ENCODE data around the gene ITPRIP. TPM values are rescaled to one million over a fixed set of nuclear protein-coding genes. Genes with fewer than 3 reads are reported as not detected.

The ITPRIP gene
- total RNA-seq, 2 donors from 2014 or later: 55.6 to 59.2 TPM

- DNase-seq (ENCODE audit: low spot score): no peak
Observed at GRCh38 chr10:104322416-104322782, 15.9 kb downstream of the ITPRIP start.

GRCh38 chr10:104321725-104322415 is 16.4 kb downstream of the ITPRIP start:
- H3K4me1 ChIP-seq (ENCODE audit: control insufficient read depth in 1 of 2, low read depth in 2 of 2): peaks cover 85 to 96% of the 10 kb centered on the region in 2 donors
- no peak for DNase-seq (ENCODE audit: low spot score)
- H3K4me3 ChIP-seq: no peak overlapping the region
- H3K27ac ChIP-seq: peak overlapping the region; percentile 36 to 46
- H3K9me3 ChIP-seq: no peaks in the 10 kb centered on the region
- H3K27me3 ChIP-seq (replicated peaks; ENCODE audit: insufficient read depth): no peaks in the 10 kb centered on the region
- ATAC-seq (ENCODE audit: insufficient number of reproducible peaks, low FRiP score, low read depth): no peak
- no peaks in the 10 kb centered on the region for H3K36me3 ChIP-seq
- TF ChIP-seq CTCF (IDR thresholded peaks at IDR 0.05): no peak

More at GRCh38 chr10:104322416-104322782, 15.9 kb downstream of the ITPRIP start:
- H3K27ac ChIP-seq: peak overlapping the region; percentile 15 to 36
- no peaks in the 10 kb centered on the region for H3K36me3 ChIP-seq
- H3K4me1 ChIP-seq (ENCODE audit: control insufficient read depth in 1 of 2, low read depth in 2 of 2): peaks cover 85 to 96% of the 10 kb centered on the region in 2 donors
- no peaks in the 10 kb centered on the region for H3K9me3 ChIP-seq
- ATAC-seq (ENCODE audit: insufficient number of reproducible peaks, low FRiP score, low read depth): no peak
- H3K4me3 ChIP-seq: no peak overlapping the region
- TF ChIP-seq CTCF (IDR thresholded peaks at IDR 0.05): no peak
- H3K27me3 ChIP-seq (replicated peaks; ENCODE audit: insufficient read depth): no peaks in the 10 kb centered on the region

GRCh38 chr10:104321226-104321625 is 17.0 kb downstream of the ITPRIP start:
- H3K36me3 ChIP-seq: no peaks in the 10 kb centered on the region
- no peak for DNase-seq (ENCODE audit: low spot score)
- no peaks in the 10 kb centered on the region for H3K27me3 ChIP-seq (replicated peaks; ENCODE audit: insufficient read depth)
- H3K4me3 ChIP-seq: no peak overlapping the region
- H3K27ac ChIP-seq: peak overlapping the region; percentile 27 to 46
- TF ChIP-seq CTCF (IDR thresholded peaks at IDR 0.05): no peak
- no peak for ATAC-seq (ENCODE audit: insufficient number of reproducible peaks, low FRiP score, low read depth)
- no peaks in the 10 kb centered on the region for H3K9me3 ChIP-seq
- peaks cover 82 to 93% of the 10 kb centered on the region in 2 donors for H3K4me1 ChIP-seq (ENCODE audit: control insufficient read depth in 1 of 2, low read depth in 2 of 2)

GRCh38 chr10:104318810-104319741 is 19.2 kb downstream of the ITPRIP start:
- DNase-seq (ENCODE audit: low spot score) (no peak), ATAC-seq (ENCODE audit: insufficient number of reproducible peaks, low FRiP score, low read depth) (no peak)
- no peak for TF ChIP-seq CTCF (IDR thresholded peaks at IDR 0.05)
- H3K27ac ChIP-seq: peak overlapping the region; percentile 23 to 70
- H3K4me1 ChIP-seq (ENCODE audit: control insufficient read depth in 1 of 2, low read depth in 2 of 2): peaks cover 65 to 76% of the 10 kb centered on the region in 2 donors
- H3K4me3 ChIP-seq: no peak overlapping the region
- no peaks in the 10 kb centered on the region for H3K27me3 ChIP-seq (replicated peaks; ENCODE audit: insufficient read depth)
- no peaks in the 10 kb centered on the region for H3K9me3 ChIP-seq
- H3K36me3 ChIP-seq: peaks cover 19% of the 10 kb centered on the region

- Histone ChIP-seq H3K9me3 (no peaks in the 10 kb centered on the region), H3K4me1 (ENCODE audit: control insufficient read depth in 1 of 2, low read depth in 2 of 2) (peaks cover 58 to 68% of the 10 kb centered on the region in 2 donors), H3K4me3 (no peak overlapping the region), H3K36me3 (peaks cover 26% of the 10 kb centered on the region), H3K27ac (no peak overlapping the region), H3K27me3 (replicated peaks; ENCODE audit: insufficient read depth) (no peaks in the 10 kb centered on the region)
- no peak for ATAC-seq (ENCODE audit: insufficient number of reproducible peaks, low FRiP score, low read depth)
- DNase-seq (ENCODE audit: low spot score): no peak
- TF ChIP-seq CTCF (IDR thresholded peaks at IDR 0.05): no peak
Observed at GRCh38 chr10:104318326-104318725, 19.9 kb downstream of the ITPRIP start.
